NCI-H460 (cell line): Measurements from ENCODE around the gene NFIC. TPM values are rescaled to one million over a fixed set of nuclear protein-coding genes. Genes with fewer than 3 reads are reported as not detected.
"Not testable (repeated sequence)": the region's sequence is repeated elsewhere in the genome, so short reads cannot be mapped to it uniquely, and the experiment has no call there.

Experiments used
- DNase-seq: peaks from one replicate; pipeline ENCODE4 v3.0.0-alpha.2; 2016; ENCODE audit warnings: low read depth; ENCODE audit errors: extremely low read depth
- polyA plus RNA-seq: library from polyadenylated mRNA; depleted of rRNA; stranded (reverse); fragments of >200 nt; gene quantifications from 2 replicates; pipeline ENCODE4 v1.2.3, GENCODE V29; 2014; cell fraction: nucleus; rRNA removed
- total RNA-seq: library from RNA; depleted of rRNA; stranded (reverse); fragments of >200 nt; shearing (Covaris generic); gene quantifications from 2 replicates; pipeline ENCODE4 v1.2.3, GENCODE V29; 2014; rRNA removed

NFIC gene
- total RNA-seq = 10.1 and 13.6 TPM in 2 replicates
- 7.2 and 12.0 TPM in 2 replicates for polyA plus RNA-seq

DNA sequence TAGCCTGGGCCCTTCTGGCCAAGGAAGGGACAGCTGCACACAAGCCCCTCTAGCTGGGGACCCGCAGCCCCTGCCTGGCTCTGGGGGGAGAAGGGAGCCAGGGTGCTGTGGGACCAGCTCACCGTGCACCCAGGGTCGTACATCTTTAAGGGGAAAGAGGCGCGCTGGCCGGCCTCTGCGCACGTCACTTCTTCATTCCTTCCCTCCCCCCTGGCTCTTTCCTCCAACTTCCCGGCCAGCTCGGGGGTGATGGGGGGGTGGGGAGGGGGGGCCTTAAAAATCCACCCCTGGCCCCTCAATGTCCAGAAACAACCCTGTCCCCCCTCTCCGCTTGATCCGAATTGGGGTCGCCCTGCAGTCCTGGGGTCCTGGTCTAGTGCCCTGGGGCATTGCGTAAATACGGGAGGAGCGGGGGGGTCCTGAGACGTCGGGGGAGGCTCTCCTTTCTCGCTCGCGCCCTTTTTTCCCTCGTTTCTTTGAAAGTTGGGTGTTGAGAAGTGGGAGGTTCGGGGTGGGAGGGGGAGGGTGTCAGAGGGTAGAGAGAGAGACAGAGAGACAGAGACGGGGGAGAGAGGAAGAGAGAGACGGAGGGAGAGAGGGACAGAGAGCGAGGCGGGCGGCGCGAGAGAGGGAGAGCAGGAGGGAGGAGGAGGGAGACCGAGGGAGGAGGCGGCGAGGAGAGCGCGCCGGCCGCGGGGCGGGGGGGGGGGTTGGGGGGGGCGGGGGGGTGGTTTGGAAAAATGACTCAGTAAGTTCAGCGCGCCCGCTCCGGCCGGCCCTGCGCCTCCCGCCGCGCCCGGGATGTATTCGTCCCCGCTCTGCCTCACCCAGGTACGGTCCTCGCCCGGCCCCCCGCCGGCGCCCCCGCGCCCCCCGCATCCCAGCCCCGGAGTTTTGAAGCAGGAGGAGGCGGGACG is at the start of gene NFIC:
NFIC (plus strand) TSS at position 748 of the 917 bp plus-strand sequence; CDS start at position 802, 54 bp downstream.
- peak; percentile 54 for DNase-seq

DNA sequence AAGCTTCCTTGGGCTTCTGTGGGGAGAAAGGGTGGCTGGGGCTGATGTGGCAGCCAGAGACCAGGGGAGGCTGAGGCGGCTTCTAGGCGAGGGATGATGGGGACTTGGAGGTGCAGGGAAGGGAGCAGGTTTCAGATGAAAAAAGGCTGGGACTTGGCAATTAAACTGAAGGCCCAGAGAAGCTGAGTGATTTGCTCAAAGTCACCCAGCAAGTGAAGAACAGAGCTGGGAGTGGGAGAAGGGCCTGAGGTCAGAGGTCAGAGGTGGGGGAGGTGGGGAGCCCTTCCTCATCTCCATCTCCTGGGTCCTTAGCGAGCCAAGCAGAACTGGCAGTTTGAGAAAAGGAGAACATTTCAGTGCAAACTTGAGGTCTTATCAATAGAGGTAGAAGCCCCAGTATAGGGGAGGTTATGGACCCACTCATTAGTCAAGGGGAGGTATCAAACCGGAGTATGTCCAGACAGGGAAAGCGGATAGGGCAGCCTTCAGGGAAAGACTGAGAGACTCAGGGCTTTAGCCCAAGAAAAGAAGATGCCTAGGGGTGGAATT is 49.6 kb upstream of the NFIC start:
- no peak for DNase-seq

DNA sequence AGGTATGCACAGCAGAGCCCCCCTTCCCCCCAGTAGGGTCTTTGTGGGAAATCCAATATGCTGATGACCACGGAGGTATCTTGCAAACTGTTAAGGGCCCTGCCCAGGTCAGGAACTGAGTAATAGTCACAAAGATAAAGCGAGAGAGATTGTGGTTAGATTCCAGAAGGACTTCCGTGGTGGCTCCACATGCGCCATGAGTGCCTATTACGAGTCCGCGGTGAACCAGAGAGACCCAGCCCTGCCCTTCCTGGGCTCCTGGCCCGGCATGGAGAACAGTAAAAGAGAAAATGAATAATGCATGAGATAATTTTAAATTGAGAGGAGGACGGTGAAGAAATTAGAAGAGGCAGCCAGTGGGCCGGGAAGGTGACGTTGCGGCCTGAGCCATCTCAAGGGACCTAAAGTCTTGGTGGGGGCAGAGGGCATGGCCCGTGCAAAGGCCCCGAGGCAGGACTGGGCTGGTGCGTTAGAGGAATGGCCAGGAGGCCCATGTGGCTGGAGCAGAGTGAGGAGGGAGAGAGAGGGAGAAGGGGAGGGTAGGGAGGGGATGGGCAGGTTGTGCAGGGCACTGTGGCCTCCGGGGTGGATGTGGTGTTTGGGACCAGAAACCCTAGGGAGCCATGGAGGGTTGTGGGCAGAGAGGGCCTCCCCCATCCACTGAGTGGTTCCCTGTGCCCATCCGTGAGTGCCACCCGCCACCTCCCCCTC is 46.6 kb upstream of the NFIC start:
- DNase-seq = no peak

DNA sequence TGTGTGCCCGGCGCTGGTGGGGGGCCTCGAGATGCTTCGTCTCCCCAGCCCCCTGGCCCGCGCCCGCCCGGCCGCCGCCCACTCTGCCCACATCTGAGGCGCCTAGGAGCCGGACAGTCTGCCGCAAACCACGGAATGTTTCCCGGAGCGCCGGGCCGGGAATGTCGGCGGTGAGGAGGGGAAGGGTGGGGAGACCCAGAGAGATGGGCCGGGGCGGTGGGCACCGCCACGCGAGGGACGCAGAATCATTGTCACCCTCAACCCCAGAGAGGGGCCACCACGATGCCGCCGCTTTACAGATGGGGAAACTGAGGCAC is 46.1 kb upstream of the NFIC start:
- no peak for DNase-seq

DNA sequence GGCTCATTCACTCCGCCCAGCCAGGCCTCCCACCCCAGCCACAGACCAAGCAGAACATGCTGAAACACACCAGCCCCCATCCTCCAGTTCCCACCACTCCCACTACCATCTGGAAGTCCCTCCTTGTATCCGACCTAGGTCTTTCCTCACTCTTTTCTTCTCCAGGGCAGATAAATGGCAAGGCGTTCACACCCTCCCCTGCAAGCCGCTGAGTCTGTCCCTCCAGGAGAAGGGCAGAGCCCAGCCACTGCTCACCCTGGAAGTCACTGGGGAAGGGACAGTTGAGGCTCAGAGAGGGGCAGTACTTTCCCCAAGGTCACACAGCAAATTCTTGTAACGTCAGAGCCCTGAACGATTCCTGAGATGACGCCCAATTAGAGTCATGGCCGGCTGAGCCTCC is 45.5 kb upstream of the NFIC start:
- no peak for DNase-seq

DNA sequence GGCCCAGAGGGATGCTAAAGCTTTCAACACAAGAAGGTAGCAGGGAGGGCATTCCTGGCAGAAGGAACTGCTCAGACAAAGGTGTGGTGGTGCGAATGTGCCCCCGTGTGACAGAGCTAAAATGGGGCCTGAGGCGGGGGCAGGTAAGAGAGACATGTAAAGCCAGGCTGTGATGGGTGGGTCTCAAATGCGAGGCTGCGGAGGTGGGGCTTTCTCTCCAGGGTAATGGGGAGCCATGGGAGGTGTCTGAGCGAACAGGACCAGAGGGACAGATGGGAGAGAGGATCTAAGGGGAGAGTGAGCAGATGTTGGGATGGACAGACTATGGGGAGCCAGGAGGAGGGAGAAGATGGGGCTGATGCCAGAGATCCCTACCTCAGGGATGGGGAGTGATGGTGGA is 44.7 kb upstream of the NFIC start:
- no peak for DNase-seq

DNA sequence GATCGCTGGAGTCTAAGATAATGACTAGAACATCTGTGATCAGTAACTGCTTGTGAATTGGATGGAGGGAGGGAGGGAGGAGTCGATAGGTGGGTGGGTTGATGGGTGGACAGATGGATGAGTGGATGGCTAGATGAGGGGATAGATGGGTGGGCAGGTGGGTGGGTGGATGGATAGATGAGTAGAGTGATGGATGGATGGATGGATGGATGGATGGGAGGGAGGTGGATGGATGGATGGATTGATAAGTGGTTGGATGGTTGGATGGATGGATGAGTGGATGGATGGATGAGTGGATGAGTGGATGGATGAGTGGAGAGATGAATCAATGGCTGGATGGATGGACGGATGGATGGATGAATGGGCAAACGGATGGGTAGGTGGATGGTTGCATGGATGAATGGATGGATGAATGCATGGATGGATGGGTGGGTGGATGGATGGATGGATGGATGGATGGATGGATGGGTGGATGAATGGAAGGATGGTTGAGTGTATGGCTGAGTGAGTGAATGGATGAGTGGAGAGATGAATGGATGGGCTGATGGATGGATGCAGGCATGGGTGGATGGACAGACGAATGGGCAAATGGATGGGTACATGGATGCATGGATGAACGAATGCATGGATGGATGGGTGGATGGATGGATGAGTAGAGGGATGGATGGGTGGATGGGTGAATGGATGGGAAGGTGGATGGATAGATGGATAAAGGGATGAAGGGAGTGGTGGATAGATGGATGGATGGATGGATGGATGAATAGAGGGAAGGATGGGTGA is 44.0 kb upstream of the NFIC start:
- no peak for DNase-seq

DNA sequence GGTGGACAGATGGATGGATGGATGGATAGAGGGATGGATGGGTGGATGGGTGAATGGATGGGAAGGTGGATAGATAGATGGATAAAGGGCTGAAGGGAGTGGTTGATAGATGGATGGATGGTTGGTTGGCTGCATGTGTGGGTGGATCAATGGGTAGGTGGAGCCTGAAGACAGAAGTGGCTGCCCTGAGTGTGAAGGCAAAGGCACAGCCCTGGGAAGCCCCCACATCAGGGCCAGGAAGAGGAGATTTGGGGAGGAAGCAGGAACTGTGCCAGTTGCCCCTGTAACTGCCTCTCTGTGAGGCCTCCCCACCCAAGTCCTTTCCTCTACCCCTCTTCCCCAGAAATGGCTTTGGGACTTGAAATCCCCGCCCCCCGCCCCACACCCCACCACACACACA is 43.4 kb upstream of the NFIC start:
- no peak for DNase-seq

DNA sequence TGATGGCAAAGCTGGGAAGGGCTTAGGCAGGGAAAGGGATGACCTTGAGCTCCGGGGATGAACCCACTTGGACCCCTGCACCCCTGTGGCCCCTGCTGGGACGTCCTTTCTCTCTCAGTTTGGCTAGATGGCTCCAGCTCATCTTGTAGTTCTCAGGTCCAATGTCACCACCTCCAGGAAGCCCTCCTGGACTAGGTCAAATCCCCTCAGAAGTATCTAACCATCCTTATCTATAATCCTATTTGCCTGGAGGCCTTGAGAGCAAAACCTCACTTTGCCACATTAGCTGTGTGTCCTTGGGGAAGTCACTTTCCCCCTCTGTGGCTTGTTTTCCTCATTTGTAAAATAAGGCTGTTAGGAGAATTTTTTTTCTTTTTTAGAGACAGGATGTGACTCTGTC is 42.7 kb upstream of the NFIC start:
- DNase-seq = no peak

DNA sequence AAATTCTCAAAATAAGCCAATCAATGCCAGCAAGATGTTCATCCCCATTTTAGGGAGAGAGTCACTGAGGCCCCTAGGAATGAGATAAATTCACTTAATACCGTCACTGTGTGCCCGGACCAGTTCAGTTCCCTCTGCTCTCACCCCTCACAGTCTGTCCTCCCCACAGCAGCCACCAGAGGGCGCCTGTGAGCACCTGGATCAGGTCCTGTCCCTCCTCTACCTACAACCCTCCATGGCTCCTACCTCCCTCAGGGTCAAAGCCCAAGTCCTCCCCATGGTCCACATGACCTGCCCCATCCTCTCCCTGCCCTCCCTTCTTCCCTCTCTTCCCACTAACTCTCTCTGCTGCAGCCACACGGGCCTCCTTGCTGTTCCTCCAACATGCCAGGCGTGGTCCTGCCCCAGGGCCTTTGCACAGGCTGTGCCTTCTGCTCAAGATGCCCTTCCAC is 42.0 kb upstream of the NFIC start:
- DNase-seq = peak; percentile 42

DNA sequence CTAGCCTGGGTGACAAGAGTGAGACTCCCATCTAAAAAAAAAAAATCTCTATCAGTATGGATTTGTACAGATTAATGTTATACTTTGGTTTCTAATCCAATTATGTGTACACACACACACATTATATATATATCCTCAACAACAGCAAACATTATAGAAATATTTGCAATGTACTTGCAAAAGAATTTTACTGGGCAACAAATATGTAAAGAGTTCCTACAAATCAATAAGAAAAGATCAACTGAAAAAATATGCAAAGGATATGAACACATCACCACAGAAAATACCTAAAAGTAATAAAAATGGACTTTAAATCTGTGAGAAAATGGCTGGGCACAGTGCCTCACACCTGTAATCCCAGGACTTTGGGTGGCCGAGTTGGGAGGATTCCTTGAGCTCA is 40.9 kb upstream of the NFIC start:
- DNase-seq = no peak

DNA sequence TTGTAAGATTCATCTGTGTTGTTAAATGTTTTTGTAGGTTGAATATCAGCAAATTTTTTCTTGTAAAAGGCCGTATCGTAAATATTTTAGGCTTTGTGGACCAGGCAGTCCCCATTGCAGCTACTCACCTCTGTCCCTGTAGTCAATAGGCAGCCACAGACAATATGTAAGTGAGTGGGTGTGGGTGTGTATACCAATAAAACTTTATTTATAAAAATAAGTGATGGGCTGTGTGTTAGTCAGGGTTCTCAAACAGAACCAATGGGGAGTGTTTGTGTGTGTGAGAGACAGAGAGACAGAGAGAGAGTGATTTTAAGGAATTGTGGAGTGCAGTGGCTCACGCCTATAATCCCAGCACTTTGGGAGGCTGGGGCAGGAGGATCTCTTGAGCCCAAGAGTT is 37.6 kb upstream of the NFIC start:
- no peak for DNase-seq

DNA sequence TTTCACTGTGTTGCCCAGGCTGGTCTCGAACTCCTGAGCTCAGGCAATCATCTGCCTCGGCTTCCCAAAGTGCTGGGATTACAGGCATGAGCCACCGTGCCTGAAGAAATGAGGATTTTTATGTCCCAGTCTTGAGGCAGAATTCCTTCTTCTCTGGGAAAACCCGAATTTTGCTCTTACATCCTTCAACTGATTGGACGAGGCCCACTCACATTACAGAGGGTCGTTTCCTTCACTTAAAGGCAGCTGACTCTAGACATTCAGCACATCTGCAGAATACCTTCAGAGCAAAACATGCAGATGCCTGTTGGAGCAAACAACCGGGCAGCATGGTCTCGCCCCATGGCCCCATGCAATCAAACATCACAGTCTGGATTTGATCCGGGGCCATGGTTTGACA is 36.3 kb upstream of the NFIC start:
- DNase-seq = no peak

DNA sequence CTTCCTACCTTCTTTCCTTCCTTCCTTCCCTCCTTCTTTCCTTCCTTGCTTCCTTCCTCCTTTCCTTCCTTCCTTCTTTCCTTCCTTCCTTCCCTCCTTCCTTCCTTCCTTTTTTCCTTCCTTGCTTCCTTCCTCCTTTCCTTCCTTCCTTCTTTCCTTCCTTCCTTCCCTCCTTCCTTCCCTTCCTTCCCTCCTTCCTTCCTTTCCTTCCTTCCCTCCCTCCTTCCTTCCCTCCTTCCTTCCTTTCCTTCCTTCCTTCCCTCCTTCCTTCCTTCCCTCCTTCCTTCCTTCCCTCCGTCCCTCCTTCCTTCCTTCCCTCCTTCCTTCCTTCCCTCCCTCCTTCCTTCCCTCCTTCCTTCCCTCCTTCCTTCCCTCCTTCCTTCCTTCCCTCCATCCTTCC is 34.2 kb upstream of the NFIC start:
- DNase-seq = not testable (repeated sequence)

DNA sequence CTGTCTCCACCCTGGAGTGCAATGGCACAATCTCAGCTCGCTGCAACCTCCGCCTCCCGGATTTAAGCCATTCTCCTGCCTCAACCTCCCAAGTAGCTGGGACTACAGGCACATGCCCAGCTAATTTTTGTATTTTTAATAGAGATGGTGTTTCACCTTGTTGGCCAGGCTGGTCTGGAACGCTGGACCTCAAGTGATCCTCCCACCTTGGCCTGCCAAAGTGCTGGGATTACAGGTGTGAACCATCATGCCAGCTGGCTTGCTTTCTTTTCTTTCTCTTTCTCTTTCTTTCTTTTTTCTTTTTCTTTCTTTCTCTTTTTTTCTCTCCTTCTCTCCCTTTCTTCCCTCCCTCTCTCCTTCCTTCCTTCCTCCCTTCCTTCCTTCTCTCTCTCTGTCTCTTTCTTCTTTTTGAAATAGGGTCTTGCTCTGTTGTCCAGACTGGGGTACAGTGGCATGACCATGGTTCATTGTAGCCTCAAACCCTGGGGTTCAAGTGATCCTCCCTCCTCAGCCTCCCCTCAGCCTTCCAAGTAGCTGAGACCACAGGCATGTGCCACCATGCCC is 33.3 kb upstream of the NFIC start:
- DNase-seq = no peak

DNA sequence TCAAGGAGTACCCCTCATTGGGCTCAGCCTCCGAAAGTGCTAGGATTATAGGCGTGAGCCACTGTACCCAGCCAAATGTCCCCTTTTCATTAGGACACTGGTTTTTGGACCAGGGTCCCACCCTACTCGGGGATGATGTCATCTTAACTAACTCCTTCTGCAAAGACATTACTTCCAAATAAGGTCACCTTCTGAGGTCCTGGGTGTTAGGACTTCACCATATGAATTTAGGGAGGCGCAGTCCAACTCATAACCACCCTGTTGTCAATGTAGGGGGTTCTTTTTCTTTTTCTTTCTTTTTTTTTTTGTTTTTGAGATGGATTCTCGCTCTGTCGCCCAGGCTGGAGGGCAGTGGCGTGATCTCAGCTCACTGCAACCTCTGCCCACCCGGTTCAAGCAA is 32.7 kb upstream of the NFIC start:
- no peak for DNase-seq

DNA sequence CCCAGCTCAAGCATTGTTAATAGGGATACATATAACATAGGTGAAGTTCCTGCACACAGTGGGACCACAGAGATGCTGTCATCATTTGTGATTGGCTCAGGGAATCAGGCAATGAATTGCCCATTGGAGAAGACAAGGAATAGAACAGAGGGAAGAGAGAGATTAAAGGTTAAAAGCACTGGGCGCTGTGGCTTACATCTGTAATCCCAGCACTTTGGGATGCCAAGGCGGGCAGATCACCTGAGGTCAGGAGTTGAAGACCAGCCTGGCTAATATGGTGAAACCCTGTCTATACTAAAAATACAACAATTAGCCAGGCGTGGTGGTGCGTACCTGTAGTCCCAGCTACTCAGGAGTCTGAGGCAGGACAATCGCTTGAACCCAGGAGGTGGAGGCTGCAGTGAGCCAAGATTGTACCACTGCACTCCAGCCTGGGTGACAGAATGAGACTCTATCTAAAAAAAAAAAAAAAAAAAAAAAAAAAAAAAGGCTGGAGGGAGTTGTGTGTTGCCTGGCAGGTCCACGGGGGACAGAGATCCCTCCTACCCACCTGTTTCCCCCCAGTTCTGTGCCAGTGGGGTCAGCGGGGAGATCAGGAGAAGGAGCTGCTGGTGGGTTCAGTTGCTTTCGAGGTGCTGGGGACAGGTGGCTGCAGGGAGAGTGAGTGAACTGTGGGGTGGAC is 31.5 kb upstream of the NFIC start:
- DNase-seq = not testable (repeated sequence)

DNA sequence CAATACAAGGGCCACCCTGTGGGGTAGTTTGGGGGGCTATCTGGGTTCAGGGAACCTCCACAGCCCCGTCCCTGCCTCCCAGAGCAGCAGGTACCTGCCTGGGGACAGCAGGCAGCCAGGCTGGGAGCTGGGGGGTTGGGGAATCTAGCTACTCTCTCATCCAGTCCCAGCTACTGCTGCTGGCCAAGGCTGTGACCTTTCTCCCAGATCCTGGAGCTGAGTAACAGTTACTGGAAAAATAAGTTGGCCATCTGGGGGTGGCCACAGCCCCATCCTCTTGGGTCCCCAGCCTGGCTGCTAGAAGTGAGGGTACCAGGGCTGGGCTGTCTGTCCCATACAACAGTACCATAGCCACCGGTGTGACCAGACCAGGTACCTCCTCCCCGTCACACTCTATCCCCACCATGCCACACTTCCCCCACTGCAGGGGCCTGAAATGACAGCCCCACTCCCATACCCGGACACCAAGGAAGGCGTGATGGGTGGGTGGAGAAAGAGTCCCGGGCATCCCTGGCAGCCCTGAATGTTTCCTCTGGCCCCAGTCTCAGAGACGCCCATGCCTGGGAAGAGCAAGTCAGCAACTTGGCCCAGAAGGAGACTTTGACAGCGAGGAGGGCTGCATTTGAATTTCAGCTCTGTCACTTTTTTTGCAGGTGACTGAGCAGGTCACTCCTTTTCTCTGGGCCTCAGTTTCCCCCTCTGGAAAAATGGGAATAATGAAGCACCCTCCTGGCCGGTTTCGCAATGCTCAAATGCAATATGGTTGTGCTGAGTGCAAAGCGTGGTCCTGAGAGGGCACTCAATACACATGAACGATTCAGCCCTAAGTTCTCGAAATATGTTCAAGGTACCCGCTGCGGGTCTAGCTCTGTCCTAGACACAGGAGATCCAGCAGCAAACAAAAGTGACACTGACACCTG is 30.7 kb upstream of the NFIC start:
- DNase-seq = no peak

DNA sequence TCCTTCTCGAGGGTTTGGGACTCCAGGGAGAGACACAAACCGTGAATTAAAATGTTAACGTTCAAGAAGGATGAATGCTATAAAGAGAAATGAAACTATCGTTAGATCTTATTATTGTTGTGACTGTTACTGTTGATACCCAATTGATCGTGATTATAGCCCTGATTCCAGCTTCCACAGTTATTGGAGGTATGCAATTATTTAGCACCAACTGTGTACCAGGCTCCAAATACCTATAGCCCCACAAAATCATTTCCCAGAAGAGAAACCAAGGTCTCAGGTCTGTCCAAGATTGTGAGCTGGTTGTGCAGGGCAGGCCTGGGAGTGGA is 30.1 kb upstream of the NFIC start:
- DNase-seq = no peak
